ENCODE data around the gene MOB2. TPM values are rescaled to one million over a fixed set of nuclear protein-coding genes. Genes with fewer than 3 reads are reported as not detected.

Gene MOB2
- total RNA-seq, 1 experiment from 2014 or later: 21.8 TPM

- peaks cover 16% of the 10 kb centered on the region; the same call in 1 of the 2 replicates for H4K20me1 ChIP-seq (ENCODE audit: insufficient read depth)
- no peaks in the 10 kb centered on the region for H3K9me2 ChIP-seq (ENCODE audit: insufficient read depth)
- no peak for DNase-seq
- TF ChIP-seq EZH2 (IDR thresholded peaks at IDR 0.05; ENCODE audit: low read depth) (no peak), CTCF (conservative IDR thresholded peaks at IDR 0.05) (no peak)
- ChIA-PET POLR2A (ENCODE audit: unreplicated experiment) (no interaction called here), CTCF (no interaction called here)
- H3K27me3 ChIP-seq (ENCODE audit: insufficient read depth, low read depth): no peaks in the 10 kb centered on the region
- no peaks in the 10 kb centered on the region for H3K4me1 ChIP-seq (replicated peaks; ENCODE audit: insufficient read depth)
- no peak overlapping the region for H3K27ac ChIP-seq
- H3K4me2 ChIP-seq: no peak overlapping the region
- H3K36me3 ChIP-seq (ENCODE audit: low read depth): no peaks in the 10 kb centered on the region
- H3K79me2 ChIP-seq (ENCODE audit: low read depth): no peaks in the 10 kb centered on the region
- no peaks in the 10 kb centered on the region for H3K9me3 ChIP-seq (ENCODE audit: insufficient read depth, low read depth)
- intact Hi-C loops (cut with micrococcal nuclease; ENCODE audit: unreplicated experiment): no loop called here
- H2AFZ ChIP-seq: no peak overlapping the region
- no TSS peak for BruUV-seq (replicated peaks)
- H3F3A ChIP-seq (ENCODE audit: insufficient read depth, low read depth): no peaks in the 10 kb centered on the region
- H3K4me3 ChIP-seq: no peak overlapping the region
These were observed 18.9 kb upstream of the MOB2 start for GRCh38 chr11:1505480-1505879.

GRCh38 chr11:1504581-1505290, 18.2 kb upstream of the MOB2 start:
- no peaks in the 10 kb centered on the region for H3K27me3 ChIP-seq (ENCODE audit: insufficient read depth, low read depth)
- H3K36me3 ChIP-seq (ENCODE audit: low read depth): no peaks in the 10 kb centered on the region
- no peak for DNase-seq
- no peaks in the 10 kb centered on the region for H3K79me2 ChIP-seq (ENCODE audit: low read depth)
- intact Hi-C loops (cut with micrococcal nuclease; ENCODE audit: unreplicated experiment): no loop called here
- no peaks in the 10 kb centered on the region for H3F3A ChIP-seq (ENCODE audit: insufficient read depth, low read depth)
- no peaks in the 10 kb centered on the region for H3K9me3 ChIP-seq (ENCODE audit: insufficient read depth, low read depth)
- no peak for TF ChIP-seq CTCF (conservative IDR thresholded peaks at IDR 0.05)
- no peak for TF ChIP-seq EZH2 (IDR thresholded peaks at IDR 0.05; ENCODE audit: low read depth)
- H2AFZ ChIP-seq: no peak overlapping the region
- H3K9me2 ChIP-seq (ENCODE audit: insufficient read depth): no peaks in the 10 kb centered on the region
- POLR2A ChIA-PET (ENCODE audit: unreplicated experiment): no interaction called here
- CTCF ChIA-PET: no interaction called here
- BruUV-seq (replicated peaks): no TSS peak
- H3K4me1 ChIP-seq (replicated peaks; ENCODE audit: insufficient read depth): no peaks in the 10 kb centered on the region
- no peak overlapping the region for H3K4me3 ChIP-seq
- H3K4me2 ChIP-seq: no peak overlapping the region
- H3K27ac ChIP-seq: no peak overlapping the region
- H4K20me1 ChIP-seq (ENCODE audit: insufficient read depth): peaks cover 16% of the 10 kb centered on the region; the same call in 1 of the 2 replicates

GRCh38 chr11:1504138-1504537, 17.6 kb upstream of the MOB2 start:
- H2AFZ ChIP-seq: no peak overlapping the region
- H3F3A ChIP-seq (ENCODE audit: insufficient read depth, low read depth): no peaks in the 10 kb centered on the region; the same call in 1 of the 2 replicates
- H3K9me2 ChIP-seq (ENCODE audit: insufficient read depth): no peaks in the 10 kb centered on the region
- no peaks in the 10 kb centered on the region for H3K27me3 ChIP-seq (ENCODE audit: insufficient read depth, low read depth)
- no peak overlapping the region for H3K27ac ChIP-seq
- CTCF ChIA-PET: no interaction called here
- intact Hi-C loops (cut with micrococcal nuclease; ENCODE audit: unreplicated experiment): no loop called here
- POLR2A ChIA-PET (ENCODE audit: unreplicated experiment): no interaction called here
- no peaks in the 10 kb centered on the region for H3K4me1 ChIP-seq (replicated peaks; ENCODE audit: insufficient read depth)
- DNase-seq: no peak
- H4K20me1 ChIP-seq (ENCODE audit: insufficient read depth): peaks cover 14% of the 10 kb centered on the region; the same call in 1 of the 2 replicates
- H3K4me2 ChIP-seq: no peak overlapping the region
- TF ChIP-seq EZH2 (IDR thresholded peaks at IDR 0.05; ENCODE audit: low read depth) (no peak), CTCF (conservative IDR thresholded peaks at IDR 0.05) (no peak)
- no peaks in the 10 kb centered on the region for H3K36me3 ChIP-seq (ENCODE audit: low read depth)
- H3K9me3 ChIP-seq (ENCODE audit: insufficient read depth, low read depth): no peaks in the 10 kb centered on the region
- no peak overlapping the region for H3K4me3 ChIP-seq
- BruUV-seq (replicated peaks): no TSS peak
- no peaks in the 10 kb centered on the region for H3K79me2 ChIP-seq (ENCODE audit: low read depth)

All from PC-9 (cell line).